Transverse colon (tissue), 4 donors: ENCODE measurements around the gene GDF7.
"Not testable (repeated sequence)": the region's sequence is repeated elsewhere in the genome, so short reads cannot be mapped to it uniquely, and the experiment has no call there.

Experiments used
- EP300 ChIP-seq: sonication (generic); formaldehyde crosslinking; IDR thresholded peaks from one replicate; pipeline ENCODE4 v1.6.1; 2017; ENCODE audit warnings: antibody characterized with exemption, low read depth
- POLR2A ChIP-seq: fragments of 450-650 bp; IDR thresholded peaks from one replicate; pipeline ENCODE4 v1.6.1; 2016; ENCODE audit warnings: antibody characterized with exemption, mild to moderate bottlenecking, moderate library complexity
- POLR2AphosphoS5 ChIP-seq, 3 donors: sonication (generic); formaldehyde crosslinking; IDR thresholded peaks; one replicate each; pipeline ENCODE4 v1.6.1; 2016; ENCODE audit warnings: antibody characterized with exemption in 3 of 3
- TF ChIP-seq, protein P1 (sequence below), 5 experiments: fragments of 200-600 bp in 3 of 5; fragments of 450-650 bp in 2 of 5; sonication (generic) in 3 of 5; IDR thresholded peaks; 1 replicate in 2 of 5; 2 replicates in 3 of 5; pipeline ENCODE4 v1.5.1; 2016 to 2017; ENCODE audit warnings: antibody characterized with exemption in 5 of 5, inconsistent platforms in 3 of 5, mild to moderate bottlenecking in 2 of 5, moderate library complexity in 1 of 5

DNA sequence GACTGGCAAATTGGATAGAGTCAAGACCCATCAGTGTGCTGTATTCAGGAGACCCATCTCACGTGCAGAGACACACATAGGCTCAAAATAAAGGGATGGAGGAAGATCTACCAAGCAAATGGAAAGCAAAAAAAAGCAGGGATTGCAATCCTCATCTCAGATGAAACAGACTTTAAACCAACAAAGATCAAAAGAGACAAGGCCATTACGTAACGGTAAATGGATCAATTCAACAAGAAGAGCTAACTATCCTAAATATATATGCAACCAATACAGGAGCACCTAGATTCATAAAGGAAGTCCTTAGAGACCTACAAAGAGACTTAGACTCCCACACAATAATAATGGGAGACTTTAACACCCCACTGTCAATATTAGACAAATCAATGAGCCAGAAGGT lies 46.6 kb downstream of the GDF7 start:
- not testable (repeated sequence) for TF ChIP-seq POLR2A; POLR2AphosphoS5 (IDR thresholded peaks at IDR 0.05); EP300
- TF ChIP-seq, protein P1, sequence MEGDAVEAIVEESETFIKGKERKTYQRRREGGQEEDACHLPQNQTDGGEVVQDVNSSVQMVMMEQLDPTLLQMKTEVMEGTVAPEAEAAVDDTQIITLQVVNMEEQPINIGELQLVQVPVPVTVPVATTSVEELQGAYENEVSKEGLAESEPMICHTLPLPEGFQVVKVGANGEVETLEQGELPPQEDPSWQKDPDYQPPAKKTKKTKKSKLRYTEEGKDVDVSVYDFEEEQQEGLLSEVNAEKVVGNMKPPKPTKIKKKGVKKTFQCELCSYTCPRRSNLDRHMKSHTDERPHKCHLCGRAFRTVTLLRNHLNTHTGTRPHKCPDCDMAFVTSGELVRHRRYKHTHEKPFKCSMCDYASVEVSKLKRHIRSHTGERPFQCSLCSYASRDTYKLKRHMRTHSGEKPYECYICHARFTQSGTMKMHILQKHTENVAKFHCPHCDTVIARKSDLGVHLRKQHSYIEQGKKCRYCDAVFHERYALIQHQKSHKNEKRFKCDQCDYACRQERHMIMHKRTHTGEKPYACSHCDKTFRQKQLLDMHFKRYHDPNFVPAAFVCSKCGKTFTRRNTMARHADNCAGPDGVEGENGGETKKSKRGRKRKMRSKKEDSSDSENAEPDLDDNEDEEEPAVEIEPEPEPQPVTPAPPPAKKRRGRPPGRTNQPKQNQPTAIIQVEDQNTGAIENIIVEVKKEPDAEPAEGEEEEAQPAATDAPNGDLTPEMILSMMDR (IDR thresholded peaks at IDR 0.05) = not testable (repeated sequence)
